ENCODE data around the gene TTC23L. TPM values are rescaled to one million over a fixed set of nuclear protein-coding genes. Genes with fewer than 3 reads are reported as not detected.

The TTC23L gene
- total and polyA plus RNA-seq, 2 of the 8 experiments (the other 6 are each of a cell fraction or from before 2014, with no cell fraction given) = 1.1 to 2.4 TPM

DNA sequence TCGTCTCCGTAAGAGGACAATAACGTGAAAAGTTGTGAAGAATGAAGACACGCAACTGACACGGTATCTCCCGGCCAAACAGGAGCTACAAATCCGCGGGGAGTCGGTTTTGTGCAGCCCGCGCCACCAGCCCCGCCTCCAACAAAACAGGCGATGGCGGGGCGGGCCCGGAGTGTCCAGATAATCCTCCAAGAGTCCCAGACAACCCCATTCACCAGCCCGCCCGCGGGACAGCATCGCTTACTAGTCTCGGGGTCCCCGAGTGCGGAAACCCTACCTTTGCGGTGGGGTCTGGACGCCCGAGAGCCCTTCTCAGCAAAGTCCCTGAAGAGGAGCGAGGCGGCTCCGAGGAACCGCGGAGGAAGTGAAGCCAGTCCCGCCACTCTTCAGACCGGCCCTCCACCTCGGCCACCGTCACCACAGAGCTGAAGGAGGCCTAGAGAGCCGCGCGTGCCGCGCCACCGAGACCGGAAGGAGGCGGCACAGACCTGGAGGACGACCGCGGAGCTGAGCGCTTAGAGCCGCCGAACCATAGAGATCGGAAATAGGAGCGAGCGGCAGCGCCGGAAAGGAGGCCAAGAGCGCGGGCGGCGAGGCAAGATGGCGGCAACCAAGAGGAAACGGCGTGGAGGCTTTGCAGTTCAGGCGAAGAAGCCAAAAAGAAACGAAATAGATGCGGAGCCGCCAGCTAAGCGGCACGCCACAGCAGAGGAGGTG, 76.3 kb downstream of the TTC23L start, which contains the start of the genes BRIX1 and RAD1 (continued):
- 0 out of 3 replicates have a peak, but pooled peaks of 1 of the 2 experiments have one; percentile 59 for TF ChIP-seq EP300 (IDR thresholded peaks at IDR 0.05; ENCODE audit: borderline replicate concordance in 1 of 2, low read depth in 2 of 2, low read length in 2 of 2)
- TF ChIP-seq ASH2L (IDR thresholded peaks at IDR 0.05; ENCODE audit: low read length) = peak; percentile 90
- TF ChIP-seq CBX5 (IDR thresholded peaks at IDR 0.05; ENCODE audit: low read depth, low read length) = no peak
- no peak for TF ChIP-seq CEBPB (IDR thresholded peaks at IDR 0.05; ENCODE audit: low read depth, low read length)
- 0 out of 2 replicates have a peak, but pooled peaks have one; percentile 28 for TF ChIP-seq GTF2F1 (IDR thresholded peaks at IDR 0.05; ENCODE audit: borderline replicate concordance, low read depth, low read length)
- no peak for TF ChIP-seq HDAC6 (IDR thresholded peaks at IDR 0.05; ENCODE audit: low read depth, low read length)
- TF ChIP-seq E2F6 (IDR thresholded peaks at IDR 0.05) = peak; percentile 9; the same call in 1 of the 2 replicates
- peak; percentile 90 for TF ChIP-seq SP2 (IDR thresholded peaks at IDR 0.05; ENCODE audit: low read length)
- peak; percentile 67 for TF ChIP-seq KDM4A (IDR thresholded peaks at IDR 0.05; ENCODE audit: low read depth, low read length, severe bottlenecking)
- peak; percentile 98 for TF ChIP-seq YY1 (IDR thresholded peaks at IDR 0.05; ENCODE audit: low read depth, low read length)
- peak; percentile 93 for TF ChIP-seq TBP (IDR thresholded peaks at IDR 0.05; ENCODE audit: low read depth, low read length)
- TF ChIP-seq SP1 (IDR thresholded peaks at IDR 0.05; ENCODE audit: low read depth, low read length) = 0 out of 2 replicates have a peak, but pooled peaks have one; percentile 41
- TF ChIP-seq TAF1 (IDR thresholded peaks at IDR 0.05; ENCODE audit: low read depth, low read length) = peak; percentile 98
- TF ChIP-seq KDM5A (IDR thresholded peaks at IDR 0.05; ENCODE audit: low read length) = peak; percentile 92
- peak; percentile 53; the same call in 1 of the 2 replicates for TF ChIP-seq CREB1 (IDR thresholded peaks at IDR 0.05)
- TF ChIP-seq, protein P1, sequence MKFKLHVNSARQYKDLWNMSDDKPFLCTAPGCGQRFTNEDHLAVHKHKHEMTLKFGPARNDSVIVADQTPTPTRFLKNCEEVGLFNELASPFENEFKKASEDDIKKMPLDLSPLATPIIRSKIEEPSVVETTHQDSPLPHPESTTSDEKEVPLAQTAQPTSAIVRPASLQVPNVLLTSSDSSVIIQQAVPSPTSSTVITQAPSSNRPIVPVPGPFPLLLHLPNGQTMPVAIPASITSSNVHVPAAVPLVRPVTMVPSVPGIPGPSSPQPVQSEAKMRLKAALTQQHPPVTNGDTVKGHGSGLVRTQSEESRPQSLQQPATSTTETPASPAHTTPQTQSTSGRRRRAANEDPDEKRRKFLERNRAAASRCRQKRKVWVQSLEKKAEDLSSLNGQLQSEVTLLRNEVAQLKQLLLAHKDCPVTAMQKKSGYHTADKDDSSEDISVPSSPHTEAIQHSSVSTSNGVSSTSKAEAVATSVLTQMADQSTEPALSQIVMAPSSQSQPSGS (IDR thresholded peaks at IDR 0.05; ENCODE audit: low read length) = 0 out of 2 replicates have a peak, but pooled peaks have one; percentile 48
- peak; percentile 90 for TF ChIP-seq GABPA (IDR thresholded peaks at IDR 0.05; ENCODE audit: borderline replicate concordance, insufficient read depth, low read length)
- peak; percentile 90 for TF ChIP-seq POLR2AphosphoS5 (IDR thresholded peaks at IDR 0.05; ENCODE audit: low read depth, low read length)
- TF ChIP-seq SP4 (IDR thresholded peaks at IDR 0.05; ENCODE audit: low read length) = no peak; the same call in 1 of the 2 replicates
- 0 out of 4 replicates have a peak, but pooled peaks of 1 of the 2 experiments have one; percentile 7 for TF ChIP-seq RAD21 (IDR thresholded peaks at IDR 0.05 in 1 of 2, conservative IDR thresholded peaks at IDR 0.05 in 1 of 2; ENCODE audit: low read depth in 2 of 2, low read length in 2 of 2)
- peak; percentile 79; a peak in 3 of 4 replicates for TF ChIP-seq SIN3A (conservative IDR thresholded peaks at IDR 0.05 in 1 of 2, IDR thresholded peaks at IDR 0.05 in 1 of 2; ENCODE audit: low read depth in 1 of 2, low read length in 2 of 2)
- no peak for TF ChIP-seq TCF12 (IDR thresholded peaks at IDR 0.05; ENCODE audit: low read depth, low read length)

Measured in H1 (cell line).